Mesodermal cell (in vitro differentiated cells): ENCODE data around the gene HMCN2.

Experiments
- H3K27ac ChIP-seq: 2 replicates; pipeline ENCODE4 v1.7.0; 2013; ENCODE audit warnings: mild to moderate bottlenecking, low read depth, low read length, moderate library complexity; ENCODE audit not compliant: severe bottlenecking
- H3K36me3 ChIP-seq: 2 replicates; pipeline ENCODE4 v1.7.1; 2013; ENCODE audit warnings: mild to moderate bottlenecking, low read length, moderate library complexity; ENCODE audit not compliant: control insufficient read depth, insufficient read depth
- H3K4me1 ChIP-seq: one replicate; pipeline ENCODE4 v1.7.1; 2013; ENCODE audit warnings: mild to moderate bottlenecking, low read length; ENCODE audit not compliant: insufficient read depth, control insufficient read depth, poor library complexity, severe bottlenecking
- H3K4me3 ChIP-seq: 2 replicates; pipeline ENCODE4 v1.7.0; 2013; ENCODE audit warnings: low read length, control low read depth, mild to moderate bottlenecking; ENCODE audit not compliant: insufficient read depth, poor library complexity, severe bottlenecking; ENCODE audit errors: extremely low read depth
- H3K9me3 ChIP-seq: 2 replicates; pipeline ENCODE4 v1.7.1; 2013; ENCODE audit warnings: mild to moderate bottlenecking, low read length, moderate library complexity; ENCODE audit not compliant: control insufficient read depth
- WGBS, 2 experiments: methylation state at CpG; one replicate each; pipeline ENCODE4 v1.1.5; 2013; ENCODE audit warnings: missing lambda C conversion rate in 2 of 2; ENCODE audit not compliant: insufficient coverage in 2 of 2; 5-methylcytosine and 5-hydroxymethylcytosine counted together

HMCN2 gene

DNA sequence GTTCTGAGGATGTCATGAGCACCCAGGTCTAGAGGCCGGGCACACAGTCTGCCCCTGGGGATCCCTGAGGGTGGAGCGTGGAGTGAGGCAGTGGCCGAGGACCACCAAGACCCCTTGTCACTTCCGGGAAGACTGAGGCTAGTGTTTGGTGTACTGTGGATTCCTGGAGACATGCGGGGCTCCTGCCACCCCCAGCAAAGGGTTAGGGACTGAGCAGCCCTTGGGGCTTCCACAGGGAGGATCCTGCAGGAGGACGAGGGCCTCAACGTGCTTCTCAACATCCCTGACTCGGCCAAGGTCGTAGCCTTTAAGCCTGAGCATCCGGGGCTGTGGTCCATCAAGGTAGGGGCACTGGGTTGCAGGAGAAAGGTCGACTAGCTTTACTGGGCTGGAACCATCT is 29.9 kb downstream of the HMCN2 start:
- Histone ChIP-seq H3K4me3 (no peak overlapping the region), H3K27ac (no peak overlapping the region), H3K36me3 (no peaks in the 10 kb centered on the region), H3K9me3 (no peaks in the 10 kb centered on the region), H3K4me1 (no peaks in the 10 kb centered on the region)
- WGBS, 2 experiments = 75 to 90% methylated on average over 9 to 11 of the region's 11 CpGs

DNA sequence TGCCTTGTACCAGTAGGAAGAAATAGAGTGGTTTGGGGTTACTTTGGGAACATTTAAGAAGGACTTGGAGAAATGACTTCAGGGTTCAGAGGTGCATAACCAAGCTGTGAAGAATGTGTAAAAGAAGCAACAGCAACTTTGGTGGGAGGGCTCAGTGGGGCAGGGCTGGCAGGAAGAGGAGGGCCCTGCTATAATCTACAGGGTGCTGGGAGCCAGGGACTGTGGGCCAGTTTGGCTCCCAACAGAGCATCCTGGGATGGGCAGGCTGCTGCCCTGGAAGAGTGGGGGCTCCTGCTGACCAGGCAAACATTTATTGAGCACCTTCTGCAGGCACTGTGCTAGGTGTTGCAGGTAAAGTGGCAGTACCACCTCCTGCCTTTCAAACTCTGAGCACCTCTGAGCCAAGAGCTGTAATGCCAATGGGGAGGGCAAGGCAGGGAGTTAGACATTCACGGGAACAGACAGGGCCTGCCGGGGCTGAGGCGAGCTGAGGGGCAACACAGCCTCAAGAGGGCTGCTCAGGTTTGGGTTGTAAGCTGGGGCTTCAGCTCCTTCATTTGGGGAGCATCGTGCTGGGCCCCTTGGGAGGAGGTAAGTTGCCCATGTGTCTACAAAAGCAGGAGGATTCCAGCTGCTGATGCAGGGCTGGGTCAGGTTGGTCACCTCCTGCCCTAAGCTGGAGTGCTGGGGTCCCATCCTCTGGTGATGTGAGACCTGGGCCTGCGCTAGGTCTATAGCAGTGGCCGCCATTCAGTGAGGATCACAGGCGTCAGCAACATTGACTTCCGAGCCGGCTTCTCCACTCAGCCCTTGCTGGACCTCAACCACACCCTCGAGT is 30.6 kb downstream of the HMCN2 start:
- no peak overlapping the region for H3K27ac ChIP-seq
- no peak overlapping the region for H3K4me3 ChIP-seq
- WGBS, 2 experiments = 82 to 91% methylated on average over 8 to 9 of the region's 10 CpGs
- peaks cover 3% of the 10 kb centered on the region for H3K4me1 ChIP-seq
- no peaks in the 10 kb centered on the region for H3K36me3 ChIP-seq
- H3K9me3 ChIP-seq = no peaks in the 10 kb centered on the region

DNA sequence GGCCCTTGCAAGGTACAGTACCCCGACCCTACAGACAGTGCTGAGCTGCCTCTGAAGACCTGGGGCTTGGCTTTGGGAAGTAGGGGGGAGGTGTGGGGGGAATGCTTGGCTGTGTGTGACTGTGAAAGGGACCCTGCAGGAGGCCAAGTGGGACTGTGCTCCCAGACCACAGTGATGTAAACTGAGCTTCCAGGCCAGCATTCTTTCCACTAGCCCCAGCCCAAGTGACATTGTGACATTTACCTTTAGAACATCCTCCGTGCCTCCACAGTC is 31.2 kb downstream of the HMCN2 start:
- H3K27ac ChIP-seq = no peak overlapping the region
- peaks cover 7% of the 10 kb centered on the region for H3K4me1 ChIP-seq
- no peaks in the 10 kb centered on the region for H3K9me3 ChIP-seq
- H3K36me3 ChIP-seq = no peaks in the 10 kb centered on the region
- H3K4me3 ChIP-seq = no peak overlapping the region
- WGBS, 2 experiments = 60 to 80% methylated on average over 1 to 2 of the region's 2 CpGs

DNA sequence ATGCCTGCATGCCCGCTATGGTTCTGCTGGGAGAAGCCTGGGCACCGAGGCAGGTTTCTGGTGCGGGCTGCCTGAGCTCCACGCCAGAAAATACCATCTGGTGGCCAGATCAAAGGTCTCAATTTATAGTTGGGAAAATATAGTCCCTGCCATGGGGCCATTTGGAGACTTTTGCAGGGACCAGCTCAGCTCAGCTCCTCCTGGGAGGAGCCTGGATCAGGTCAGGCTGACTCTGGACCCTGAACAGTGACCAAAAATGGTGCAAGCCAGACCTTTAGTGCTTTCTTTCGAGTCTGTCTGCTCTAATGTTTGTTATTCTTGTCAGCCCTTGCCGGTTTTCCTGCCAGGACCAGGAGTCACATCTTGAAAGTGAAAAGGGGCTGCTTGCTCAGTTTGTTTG is 31.8 kb downstream of the HMCN2 start:
- Histone ChIP-seq H3K36me3 (no peaks in the 10 kb centered on the region), H3K9me3 (no peaks in the 10 kb centered on the region), H3K4me3 (no peak overlapping the region), H3K27ac (no peak overlapping the region), H3K4me1 (peaks cover 9% of the 10 kb centered on the region)
- 82 to 84% methylated on average over 5 to 6 of the region's 6 CpGs for WGBS, 2 experiments

DNA sequence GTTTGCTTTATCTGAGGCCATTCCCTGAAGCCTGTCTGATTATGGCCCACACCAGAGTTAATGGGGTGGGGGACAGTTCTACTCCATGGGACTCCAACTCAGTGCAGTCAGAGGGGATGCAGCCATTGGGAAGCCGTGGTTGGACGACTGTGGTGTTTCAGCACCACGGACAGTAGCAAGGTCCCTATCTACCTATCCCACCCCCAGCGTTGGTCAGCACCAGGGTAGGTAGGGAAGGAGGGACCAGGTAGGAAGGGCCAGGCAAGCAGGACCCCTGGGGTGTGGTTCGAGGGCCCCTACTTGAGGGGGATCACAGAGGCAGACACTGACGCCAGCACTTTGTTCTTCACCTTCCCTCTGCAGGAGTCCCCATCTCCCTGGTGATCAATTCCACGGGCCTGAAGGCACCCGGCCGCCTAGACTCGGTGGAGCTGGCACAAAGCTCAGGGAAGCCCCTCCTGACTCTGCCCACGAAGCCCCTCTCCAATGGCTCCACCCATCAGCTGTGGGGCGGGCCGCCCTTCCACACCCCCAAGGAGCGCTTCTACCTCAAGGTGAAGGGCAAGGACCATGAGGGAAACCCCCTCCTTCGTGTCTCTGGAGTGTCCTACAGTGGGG is 33.2 kb downstream of the HMCN2 start:
- Histone ChIP-seq H3K9me3 (no peaks in the 10 kb centered on the region), H3K4me1 (peaks cover 9% of the 10 kb centered on the region), H3K4me3 (no peak overlapping the region), H3K36me3 (no peaks in the 10 kb centered on the region), H3K27ac (no peak overlapping the region)
- 72 to 84% methylated on average over 10 to 11 of the region's 15 CpGs for WGBS, 2 experiments

DNA sequence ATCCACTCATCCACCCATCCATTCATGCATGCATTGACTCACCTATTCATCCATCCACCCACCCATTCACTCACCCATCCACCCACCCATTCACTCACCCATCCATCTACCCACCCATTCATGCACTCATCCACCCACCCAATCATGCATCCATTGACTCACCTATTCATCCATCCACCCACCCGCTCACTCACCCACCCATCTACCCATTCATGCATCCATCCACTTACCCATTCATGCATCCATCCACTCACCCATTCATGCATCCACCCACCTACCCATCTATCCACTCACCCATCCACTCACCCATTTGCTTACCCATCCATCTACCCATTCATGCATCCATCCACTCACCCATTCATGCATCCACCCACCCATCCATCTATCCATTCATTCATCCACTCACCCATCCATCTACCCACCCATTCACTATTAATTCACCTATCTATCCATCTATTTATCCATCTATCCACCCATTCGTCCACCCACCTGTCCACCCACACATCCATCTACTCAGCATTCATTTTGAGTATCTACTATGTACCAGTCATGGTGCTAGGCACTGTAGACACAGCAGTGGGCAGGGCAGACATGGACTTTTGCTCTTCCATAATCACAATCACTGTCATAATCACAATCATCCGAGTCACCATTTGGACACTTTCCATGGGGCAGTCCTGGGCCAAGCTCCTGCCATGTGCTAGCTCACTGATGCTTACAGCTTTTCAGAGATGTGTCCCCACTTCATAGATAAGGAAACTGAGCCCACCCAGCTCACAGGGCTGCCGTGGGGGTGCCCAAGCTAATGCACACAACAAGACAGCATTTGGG is 34.4 kb downstream of the HMCN2 start:
- Histone ChIP-seq H3K4me3 (no peak overlapping the region), H3K9me3 (no peaks in the 10 kb centered on the region), H3K36me3 (no peaks in the 10 kb centered on the region), H3K4me1 (peaks cover 9% of the 10 kb centered on the region), H3K27ac (no peak overlapping the region)
- WGBS, 2 experiments = 89% methylated on average over 4 of the region's 4 CpGs

DNA sequence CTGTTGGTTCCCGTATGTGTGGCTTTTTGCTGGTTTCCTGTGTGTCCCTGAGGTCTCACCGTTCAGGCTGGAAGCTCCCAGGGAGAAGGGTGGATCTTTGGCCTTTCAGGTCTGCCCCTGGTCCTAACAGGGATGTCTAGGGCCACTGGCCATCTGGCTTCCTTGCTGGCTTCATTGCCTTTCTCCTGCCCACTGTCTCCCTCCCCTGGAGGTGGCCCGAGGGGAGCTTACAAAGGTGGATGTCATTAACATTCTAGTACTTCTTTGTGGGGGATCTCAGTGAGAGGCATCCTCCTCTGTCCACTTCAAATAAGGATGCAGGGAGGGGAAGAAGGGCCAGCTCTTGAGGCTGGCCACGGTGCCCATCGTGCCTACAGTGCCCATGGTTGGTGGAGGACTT is 35.2 kb downstream of the HMCN2 start:
- Histone ChIP-seq H3K4me3 (no peak overlapping the region), H3K4me1 (peaks cover 9% of the 10 kb centered on the region), H3K36me3 (no peaks in the 10 kb centered on the region), H3K9me3 (no peaks in the 10 kb centered on the region), H3K27ac (no peak overlapping the region)
- WGBS, 2 experiments = 59 to 100% methylated on average over 1 to 2 of the region's 5 CpGs

DNA sequence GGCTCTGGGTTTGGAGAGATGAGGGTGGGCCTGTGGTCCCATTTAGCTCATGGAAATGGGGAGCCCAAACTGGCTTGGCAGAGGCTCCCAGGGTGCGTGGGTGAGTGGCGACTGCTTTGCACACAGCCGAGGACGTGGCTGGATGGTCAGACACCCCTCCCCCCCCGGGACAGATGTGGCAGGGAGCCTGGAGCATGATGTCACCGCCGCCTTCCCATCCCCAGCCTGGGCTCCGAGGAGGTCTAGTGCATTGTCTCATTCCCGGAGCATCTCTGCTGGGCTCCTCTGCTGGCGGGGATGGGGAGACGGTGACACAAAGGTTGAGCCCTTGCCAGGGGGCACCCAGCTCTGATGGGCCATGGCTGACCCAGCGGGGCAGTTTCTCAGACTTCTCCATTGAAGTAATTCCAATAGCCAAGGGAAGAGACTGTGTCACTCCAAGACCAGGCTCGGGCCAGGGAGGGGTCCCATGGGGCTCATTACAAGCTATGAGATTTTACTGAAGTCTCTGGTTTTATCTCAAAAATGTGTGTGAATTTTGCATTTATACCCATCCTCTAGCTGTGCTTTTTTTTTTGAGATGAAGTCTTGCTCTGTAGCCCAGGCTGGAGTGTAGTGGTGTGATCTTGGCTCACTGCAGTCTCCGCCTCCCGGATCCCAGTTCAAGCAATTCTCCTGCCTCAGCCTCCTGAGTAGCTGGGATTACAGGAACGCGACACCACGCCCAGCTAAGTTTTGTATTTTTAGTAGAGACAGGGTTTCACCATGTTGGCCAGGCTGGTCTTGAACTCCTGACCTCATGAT is 36.1 kb downstream of the HMCN2 start:
- 85 to 87% methylated on average over 13 to 16 of the region's 18 CpGs for WGBS, 2 experiments

DNA sequence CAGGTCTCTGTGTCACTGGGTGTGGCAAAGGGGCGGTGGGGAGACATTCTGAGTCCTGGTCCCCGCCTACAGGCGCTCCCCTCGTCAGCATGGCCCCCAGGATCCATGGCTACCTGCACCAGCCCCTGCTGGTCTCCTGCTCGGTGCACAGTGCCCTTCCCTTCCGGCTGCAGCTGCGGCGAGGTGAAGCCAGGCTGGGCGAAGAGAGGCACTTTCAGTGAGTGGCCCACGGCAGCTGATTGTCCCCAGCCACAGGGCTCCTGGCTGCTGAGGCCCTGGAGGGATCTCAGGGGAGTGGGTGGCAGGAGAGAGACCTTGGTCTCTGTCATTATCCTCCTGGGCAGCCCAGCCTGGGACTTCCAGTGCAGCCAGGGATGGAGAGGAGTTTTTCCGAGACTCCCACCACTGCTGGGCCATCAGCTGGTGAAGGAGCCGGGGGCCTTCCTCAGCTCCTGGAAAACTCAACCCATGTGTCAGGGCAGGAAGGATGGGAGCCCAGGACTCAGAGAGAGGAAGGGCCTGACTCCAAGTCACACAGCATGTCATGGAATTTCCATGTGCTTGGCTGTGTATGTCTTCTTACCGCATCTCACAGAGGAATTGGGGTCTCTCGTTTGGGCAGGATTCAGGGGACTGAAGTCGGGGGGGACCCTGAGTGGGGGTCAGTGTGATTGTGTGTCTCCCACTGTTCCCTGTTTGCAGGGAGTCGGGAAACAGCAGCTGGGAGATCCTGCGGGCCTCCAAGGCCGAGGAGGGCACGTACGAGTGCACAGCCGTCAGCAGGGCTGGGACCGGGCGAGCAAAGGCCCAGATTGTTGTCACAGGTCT is 37.4 kb downstream of the HMCN2 start:
- no peak overlapping the region for H3K27ac ChIP-seq
- WGBS, 2 experiments = 91 to 96% methylated on average over 14 to 23 of the region's 23 CpGs
- H3K9me3 ChIP-seq = no peaks in the 10 kb centered on the region
- peaks cover 9% of the 10 kb centered on the region for H3K4me1 ChIP-seq
- H3K36me3 ChIP-seq = no peaks in the 10 kb centered on the region
- H3K4me3 ChIP-seq = no peak overlapping the region

More for the DNA sequence above, 36.1 kb downstream of the HMCN2 start:
- H3K27ac ChIP-seq = no peak overlapping the region
- no peaks in the 10 kb centered on the region for H3K36me3 ChIP-seq
- H3K4me1 ChIP-seq = peaks cover 9% of the 10 kb centered on the region
- H3K4me3 ChIP-seq = no peak overlapping the region
- H3K9me3 ChIP-seq = no peaks in the 10 kb centered on the region
